ENCODE measurements around the gene COL26A1.

The COL26A1 gene

DNA sequence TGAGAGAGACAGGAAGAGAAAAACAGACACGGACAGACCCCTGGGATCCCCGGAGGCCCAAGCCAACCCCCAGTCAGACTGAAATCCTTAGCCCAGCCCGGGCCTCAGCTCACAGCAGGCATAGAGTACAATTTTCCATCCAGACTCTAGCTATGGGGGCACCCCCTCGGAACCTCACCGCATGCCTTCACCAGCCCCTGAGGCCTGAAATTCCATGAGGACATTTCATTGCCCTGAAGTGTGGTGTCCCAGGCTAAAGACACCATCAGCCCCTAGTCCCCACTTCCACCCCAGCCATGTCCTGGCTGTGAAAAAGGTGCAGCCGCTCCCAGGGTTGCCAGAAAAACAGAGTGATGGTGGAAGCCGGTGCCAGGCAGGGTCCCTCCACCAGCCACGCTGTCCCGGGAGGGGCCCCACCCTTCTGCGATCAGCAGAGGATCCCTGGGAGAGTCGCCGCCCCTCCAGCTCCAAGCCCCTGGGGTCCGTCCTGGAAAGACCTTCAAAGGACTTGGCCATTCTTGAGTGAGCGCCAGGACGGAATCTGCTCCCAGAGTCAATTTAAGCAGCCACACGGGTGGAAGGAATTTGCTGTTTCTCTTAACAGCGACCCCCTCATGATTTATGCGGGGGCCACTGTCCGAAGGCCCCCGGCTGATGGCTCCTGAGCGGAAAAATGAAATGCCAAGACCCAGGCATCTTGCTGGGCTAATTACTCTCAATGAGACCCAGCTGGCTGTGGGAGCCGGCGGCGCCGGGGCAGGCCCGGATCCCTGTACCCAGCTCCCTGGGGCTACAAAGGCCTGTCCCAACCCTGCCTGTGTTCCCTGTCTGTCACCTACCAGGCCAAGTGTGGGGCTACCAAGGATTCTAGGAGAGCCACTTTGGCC lies 243.2 kb downstream of the COL26A1 start:
- TF ChIP-seq, protein P1, sequence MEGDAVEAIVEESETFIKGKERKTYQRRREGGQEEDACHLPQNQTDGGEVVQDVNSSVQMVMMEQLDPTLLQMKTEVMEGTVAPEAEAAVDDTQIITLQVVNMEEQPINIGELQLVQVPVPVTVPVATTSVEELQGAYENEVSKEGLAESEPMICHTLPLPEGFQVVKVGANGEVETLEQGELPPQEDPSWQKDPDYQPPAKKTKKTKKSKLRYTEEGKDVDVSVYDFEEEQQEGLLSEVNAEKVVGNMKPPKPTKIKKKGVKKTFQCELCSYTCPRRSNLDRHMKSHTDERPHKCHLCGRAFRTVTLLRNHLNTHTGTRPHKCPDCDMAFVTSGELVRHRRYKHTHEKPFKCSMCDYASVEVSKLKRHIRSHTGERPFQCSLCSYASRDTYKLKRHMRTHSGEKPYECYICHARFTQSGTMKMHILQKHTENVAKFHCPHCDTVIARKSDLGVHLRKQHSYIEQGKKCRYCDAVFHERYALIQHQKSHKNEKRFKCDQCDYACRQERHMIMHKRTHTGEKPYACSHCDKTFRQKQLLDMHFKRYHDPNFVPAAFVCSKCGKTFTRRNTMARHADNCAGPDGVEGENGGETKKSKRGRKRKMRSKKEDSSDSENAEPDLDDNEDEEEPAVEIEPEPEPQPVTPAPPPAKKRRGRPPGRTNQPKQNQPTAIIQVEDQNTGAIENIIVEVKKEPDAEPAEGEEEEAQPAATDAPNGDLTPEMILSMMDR (IDR thresholded peaks at IDR 0.05), result no peak

DNA sequence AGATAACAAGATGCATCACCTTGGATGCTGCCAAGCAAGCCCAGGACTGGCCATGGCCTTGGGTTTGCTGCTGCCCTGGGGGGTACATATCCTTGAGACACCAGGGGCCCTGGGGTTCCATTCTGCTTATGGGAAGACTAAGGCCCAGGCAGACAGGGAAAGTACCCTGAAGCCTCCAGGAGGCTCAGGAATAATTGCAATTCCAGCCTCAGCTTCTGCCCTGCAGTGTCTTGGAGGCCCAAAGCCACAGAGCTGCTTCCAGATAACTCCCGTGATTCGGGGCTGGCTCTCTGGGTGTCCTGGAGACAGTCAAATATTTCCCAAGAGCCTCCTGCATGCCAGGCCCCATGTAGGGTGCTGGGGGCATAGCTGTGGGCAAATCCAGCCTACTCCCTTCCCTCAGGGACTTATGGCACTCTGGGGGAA lies 243.8 kb downstream of the COL26A1 start:
- TF ChIP-seq, protein P1 (IDR thresholded peaks at IDR 0.05), result no peak

Data from LNCAP (cell line).